Uterus (tissue), 2 donors: ENCODE measurements around the gene PVR.

Experiments
- POLR2A ChIP-seq, 2 donors: fragments of 450-650 bp; IDR thresholded peaks; one replicate each; pipeline ENCODE4 v1.6.1; 2016; ENCODE audit warnings: antibody characterized with exemption in 2 of 2, mild to moderate bottlenecking in 1 of 2, moderate library complexity in 1 of 2
- TF ChIP-seq, protein P1 (sequence below), 4 experiments: fragments of 200-600 bp in 2 of 4; fragments of 450-650 bp in 2 of 4; sonication (generic) in 2 of 4; IDR thresholded peaks; one replicate each; pipeline ENCODE4 v1.5.1; 2016 to 2019; ENCODE audit warnings: antibody characterized with exemption in 4 of 4, mild to moderate bottlenecking in 2 of 4, moderate library complexity in 1 of 4

GRCh38 chr19:44624840-44625354, 18.8 kb upstream of the PVR start:
- TF ChIP-seq, protein P1, sequence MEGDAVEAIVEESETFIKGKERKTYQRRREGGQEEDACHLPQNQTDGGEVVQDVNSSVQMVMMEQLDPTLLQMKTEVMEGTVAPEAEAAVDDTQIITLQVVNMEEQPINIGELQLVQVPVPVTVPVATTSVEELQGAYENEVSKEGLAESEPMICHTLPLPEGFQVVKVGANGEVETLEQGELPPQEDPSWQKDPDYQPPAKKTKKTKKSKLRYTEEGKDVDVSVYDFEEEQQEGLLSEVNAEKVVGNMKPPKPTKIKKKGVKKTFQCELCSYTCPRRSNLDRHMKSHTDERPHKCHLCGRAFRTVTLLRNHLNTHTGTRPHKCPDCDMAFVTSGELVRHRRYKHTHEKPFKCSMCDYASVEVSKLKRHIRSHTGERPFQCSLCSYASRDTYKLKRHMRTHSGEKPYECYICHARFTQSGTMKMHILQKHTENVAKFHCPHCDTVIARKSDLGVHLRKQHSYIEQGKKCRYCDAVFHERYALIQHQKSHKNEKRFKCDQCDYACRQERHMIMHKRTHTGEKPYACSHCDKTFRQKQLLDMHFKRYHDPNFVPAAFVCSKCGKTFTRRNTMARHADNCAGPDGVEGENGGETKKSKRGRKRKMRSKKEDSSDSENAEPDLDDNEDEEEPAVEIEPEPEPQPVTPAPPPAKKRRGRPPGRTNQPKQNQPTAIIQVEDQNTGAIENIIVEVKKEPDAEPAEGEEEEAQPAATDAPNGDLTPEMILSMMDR (IDR thresholded peaks at IDR 0.05): no peak
- TF ChIP-seq POLR2A (IDR thresholded peaks at IDR 0.05): no peak
